GM19238 (cell line): ENCODE measurements around the gene ACOT13.
"Not testable (repeated sequence)": the region's sequence is repeated elsewhere in the genome, so short reads cannot be mapped to it uniquely, and the experiment has no call there.

Source experiments
- DNase-seq: peaks from one replicate; pipeline ENCODE4 v3.0.0; 2011; ENCODE audit warnings: low spot score; ENCODE audit not compliant: insufficient read length

ACOT13 gene

GRCh38 chr6:24661759-24662158 lies 5.1 kb upstream of the ACOT13 start:
- DNase-seq: not testable (repeated sequence)

- no peak for DNase-seq
Measured at GRCh38 chr6:24662236-24662635, 4.6 kb upstream of the ACOT13 start.

- no peak for DNase-seq
Measured at GRCh38 chr6:24663189-24663588, 3.7 kb upstream of the ACOT13 start.

- no peak for DNase-seq
Measured at GRCh38 chr6:24664046-24664987, 2.6 kb upstream of the ACOT13 start.

- peak; percentile 5 for DNase-seq
Measured at GRCh38 chr6:24666097-24666640, 708 bp upstream of the ACOT13 start.

- DNase-seq: no peak
Measured at GRCh38 chr6:24667378-24667803, 514 bp downstream of the ACOT13 start.

GRCh38 chr6:24668066-24668996 lies 1.5 kb downstream of the ACOT13 start:
- not testable (repeated sequence) for DNase-seq

GRCh38 chr6:24668997-24669361 lies 2.1 kb downstream of the ACOT13 start:
- DNase-seq: no peak

- not testable (repeated sequence) for DNase-seq
Measured at GRCh38 chr6:24670492-24670891, 3.6 kb downstream of the ACOT13 start.

GRCh38 chr6:24671077-24671476 lies 4.2 kb downstream of the ACOT13 start:
- DNase-seq: not testable (repeated sequence)

- DNase-seq: no peak
Measured at GRCh38 chr6:24672620-24673182, 5.8 kb downstream of the ACOT13 start.

GRCh38 chr6:24673625-24674024 lies 6.7 kb downstream of the ACOT13 start:
- DNase-seq: no peak

GRCh38 chr6:24678792-24679352 lies 12.0 kb downstream of the ACOT13 start:
- not testable (repeated sequence) for DNase-seq

- DNase-seq: no peak
Measured at GRCh38 chr6:24680582-24680981, 13.7 kb downstream of the ACOT13 start.

GRCh38 chr6:24683297-24684296 lies 16.7 kb downstream of the ACOT13 start:
- no peak for DNase-seq

GRCh38 chr6:24686408-24686807 lies 19.5 kb downstream of the ACOT13 start:
- DNase-seq: no peak

- DNase-seq: no peak
Measured at GRCh38 chr6:24686946-24687345, 20.1 kb downstream of the ACOT13 start.

- no peak for DNase-seq
Measured at GRCh38 chr6:24689964-24690363, 23.1 kb downstream of the ACOT13 start.

GRCh38 chr6:24690593-24690992 lies 23.7 kb downstream of the ACOT13 start:
- DNase-seq: no peak

- DNase-seq: no peak
Measured at GRCh38 chr6:24691550-24691949, 24.7 kb downstream of the ACOT13 start.
